HS-27A (cell line): ENCODE measurements around the gene SENP1.

Source experiments
- DNase-seq: peaks from one replicate; pipeline ENCODE4 v3.0.0-alpha.2; 2012; ENCODE audit warnings: low read depth, missing footprints

The SENP1 gene

DNA sequence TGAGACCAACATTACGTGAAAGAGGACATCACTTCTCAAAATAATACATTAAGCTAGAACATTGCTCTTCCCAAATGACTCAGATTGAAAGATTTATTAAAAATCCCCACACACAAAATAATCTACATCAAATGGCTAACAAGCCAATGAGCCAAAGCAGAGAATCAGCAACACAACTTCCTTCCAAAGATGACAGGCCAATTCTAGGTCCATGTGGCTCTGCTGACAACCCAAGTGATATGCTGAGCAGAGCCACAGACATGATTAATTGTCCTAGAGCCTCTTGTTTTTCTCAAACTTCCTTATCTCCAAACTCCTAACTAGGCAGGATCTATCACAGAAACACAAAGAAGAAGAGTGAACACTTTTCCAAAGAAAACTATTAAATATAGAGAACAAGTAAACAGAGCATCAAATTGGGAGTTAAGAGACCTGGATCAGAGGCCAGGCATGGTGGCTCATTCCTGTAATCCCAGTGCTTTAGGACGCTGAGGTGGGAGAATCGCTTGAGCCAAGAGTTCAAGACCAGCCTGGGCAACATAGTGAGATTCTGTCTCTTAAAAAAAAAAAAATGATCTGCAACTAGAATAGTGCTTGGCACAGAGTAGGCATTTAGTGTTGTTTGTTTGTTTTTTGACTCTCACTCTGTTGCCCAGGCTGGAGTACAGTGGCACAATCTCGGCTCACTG lies 38.5 kb downstream of the SENP1 start:
- no peak for DNase-seq

- DNase-seq = no peak
Observed at GRCh38 chr12:48065041-48065440, 40.8 kb downstream of the SENP1 start.

DNA sequence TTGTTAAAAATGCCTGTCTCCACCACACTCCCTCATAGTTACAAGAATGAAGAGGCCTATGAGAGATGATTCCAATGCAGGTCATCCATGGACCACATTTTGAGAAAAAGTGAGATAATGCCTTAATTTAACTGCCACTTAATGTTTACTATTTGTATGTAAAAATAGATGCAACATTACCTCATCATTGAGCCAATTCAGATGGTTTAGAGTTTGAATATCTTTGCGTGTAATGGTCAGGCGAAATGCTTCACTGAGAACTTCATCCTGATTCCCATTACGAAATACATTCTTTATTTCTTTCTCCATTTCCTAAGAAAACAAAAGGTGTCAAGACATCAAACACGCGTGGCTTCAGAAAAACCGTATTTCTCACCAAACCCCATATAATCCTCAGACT lies 42.3 kb downstream of the SENP1 start:
- DNase-seq = no peak

DNA sequence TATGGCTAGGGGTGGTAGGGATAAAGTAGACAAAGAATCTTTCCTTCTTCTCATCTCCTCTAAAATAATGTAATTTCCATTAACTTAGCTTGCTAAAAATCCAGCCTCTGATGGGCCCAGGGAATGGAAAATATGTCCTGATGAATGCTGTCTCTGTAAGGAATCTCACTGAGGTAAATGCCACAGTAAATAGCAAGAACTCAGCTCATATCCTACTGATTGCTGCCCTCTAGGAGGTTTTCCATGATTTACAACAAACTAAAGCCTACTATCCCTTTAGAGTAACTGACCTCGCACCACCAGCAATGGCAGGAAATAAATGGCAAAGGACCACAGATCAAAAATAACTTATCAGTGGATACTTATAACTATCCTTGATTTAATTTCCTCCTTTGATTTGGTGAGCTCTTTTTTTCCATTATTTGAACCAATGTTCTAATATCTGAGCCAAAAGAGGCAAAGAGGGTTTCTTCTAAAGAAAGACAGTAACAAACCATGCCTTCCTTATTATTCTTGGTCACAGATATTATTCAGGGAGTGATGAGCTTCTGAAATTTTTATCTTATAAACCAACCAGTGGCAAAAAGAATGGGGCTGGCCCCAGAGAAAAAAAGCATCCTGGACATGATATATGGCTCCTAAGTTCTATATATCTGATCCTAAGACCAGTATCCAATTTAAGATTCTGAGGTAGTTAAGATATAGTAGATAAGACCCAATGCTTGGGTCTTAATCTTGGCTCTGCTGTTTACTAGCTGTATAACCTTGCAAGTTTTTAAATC lies 43.8 kb downstream of the SENP1 start:
- DNase-seq = no peak

DNA sequence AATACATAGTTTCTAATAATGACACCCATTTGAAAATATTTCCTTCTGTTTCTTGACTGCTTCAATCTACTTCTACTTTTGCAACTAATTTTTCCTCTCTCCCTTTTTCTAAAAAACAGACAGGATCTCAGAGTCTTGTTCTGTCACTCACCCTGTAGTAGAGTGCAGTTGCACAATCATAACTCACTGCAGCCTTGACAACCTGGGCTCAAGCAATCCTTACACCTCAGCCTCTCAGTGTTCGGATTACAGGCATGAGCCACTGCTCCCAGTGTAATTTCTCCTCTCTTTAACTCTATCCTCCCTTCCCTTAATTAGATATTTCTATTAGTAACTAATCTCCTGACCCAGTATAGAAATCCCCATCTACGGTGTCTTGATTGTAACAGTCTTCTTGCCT lies 45.4 kb downstream of the SENP1 start:
- DNase-seq = no peak

DNA sequence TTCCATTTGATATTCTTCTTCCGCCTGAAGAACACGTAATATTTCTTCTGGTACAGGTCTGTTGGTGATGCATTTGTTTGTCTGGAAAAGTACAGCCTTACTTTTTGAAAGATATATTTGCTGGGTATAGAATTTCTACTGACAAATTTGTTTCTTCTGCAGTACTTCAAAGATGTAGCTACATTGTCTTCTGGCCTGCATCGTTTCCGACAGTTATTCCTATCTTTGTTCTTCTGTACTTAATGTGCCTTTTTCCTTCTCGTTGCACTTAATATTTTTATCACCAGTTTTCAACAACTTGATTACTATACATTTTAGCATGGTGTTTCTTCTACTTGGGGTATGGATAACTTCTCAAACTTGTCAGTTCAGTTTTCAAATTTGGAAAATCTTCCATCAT lies 47.1 kb downstream of the SENP1 start:
- DNase-seq = no peak

GRCh38 chr12:48054955-48055821 lies 50.7 kb downstream of the SENP1 start:
- no peak for DNase-seq

- no peak for DNase-seq
Observed at GRCh38 chr12:48053883-48054282, 52.0 kb downstream of the SENP1 start.

DNA sequence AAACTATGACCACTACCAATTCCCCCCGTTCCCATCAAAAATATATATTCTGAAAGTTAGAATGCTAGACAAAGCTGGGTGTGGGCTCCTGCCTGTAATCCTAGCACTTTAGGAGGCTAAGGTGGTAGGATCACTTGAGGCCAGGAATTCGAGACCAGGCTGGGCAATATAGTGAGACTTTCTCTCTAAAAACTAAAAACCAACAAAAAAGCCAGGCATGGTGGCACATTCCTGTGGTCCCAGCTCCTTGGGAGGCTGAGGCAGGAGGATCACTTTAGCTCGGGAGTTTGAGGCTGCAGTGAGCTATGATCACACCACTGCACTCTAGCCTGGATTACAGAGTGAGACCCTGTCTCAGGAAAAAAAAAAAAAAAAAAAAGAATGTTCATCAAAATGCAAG lies 52.8 kb downstream of the SENP1 start:
- DNase-seq = no peak

DNA sequence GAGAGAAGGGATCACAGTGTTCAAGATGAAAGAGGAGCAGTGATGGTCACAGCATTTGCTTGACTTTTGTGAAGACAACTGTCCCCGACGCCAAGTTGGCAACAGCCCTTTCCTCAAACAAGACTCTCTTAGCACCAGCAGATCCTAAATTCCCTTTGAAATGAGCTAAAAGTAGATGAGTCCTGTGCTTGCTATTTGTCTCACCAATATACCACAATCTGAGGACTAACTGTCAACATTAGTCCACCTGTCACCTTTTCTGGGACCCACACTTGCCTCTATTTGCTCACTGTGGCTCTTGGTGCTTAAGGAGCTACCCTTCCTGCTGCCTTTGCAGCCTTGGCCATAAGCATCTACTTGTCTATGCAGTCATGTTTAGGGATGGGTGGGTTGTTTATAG lies 54.2 kb downstream of the SENP1 start:
- DNase-seq = no peak

DNA sequence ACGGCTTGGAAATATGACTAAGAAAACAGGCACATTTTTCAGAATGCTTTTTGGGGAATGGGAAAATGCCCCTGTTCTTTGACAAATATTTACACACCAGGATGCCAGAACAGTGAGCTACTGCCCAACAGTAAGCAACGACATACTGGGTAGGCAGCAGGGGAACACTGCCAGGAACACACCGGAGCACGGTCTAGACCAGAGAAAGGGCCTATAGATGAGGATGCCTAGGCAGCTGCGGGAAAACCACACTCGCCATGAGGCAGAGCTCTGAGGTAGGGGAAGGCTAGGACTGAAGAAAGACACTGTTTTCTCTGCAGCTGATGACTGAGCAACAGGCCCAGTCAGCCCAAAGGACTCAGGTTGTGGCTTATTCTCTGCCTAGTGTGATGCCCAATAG lies 55.7 kb downstream of the SENP1 start:
- no peak for DNase-seq

DNA sequence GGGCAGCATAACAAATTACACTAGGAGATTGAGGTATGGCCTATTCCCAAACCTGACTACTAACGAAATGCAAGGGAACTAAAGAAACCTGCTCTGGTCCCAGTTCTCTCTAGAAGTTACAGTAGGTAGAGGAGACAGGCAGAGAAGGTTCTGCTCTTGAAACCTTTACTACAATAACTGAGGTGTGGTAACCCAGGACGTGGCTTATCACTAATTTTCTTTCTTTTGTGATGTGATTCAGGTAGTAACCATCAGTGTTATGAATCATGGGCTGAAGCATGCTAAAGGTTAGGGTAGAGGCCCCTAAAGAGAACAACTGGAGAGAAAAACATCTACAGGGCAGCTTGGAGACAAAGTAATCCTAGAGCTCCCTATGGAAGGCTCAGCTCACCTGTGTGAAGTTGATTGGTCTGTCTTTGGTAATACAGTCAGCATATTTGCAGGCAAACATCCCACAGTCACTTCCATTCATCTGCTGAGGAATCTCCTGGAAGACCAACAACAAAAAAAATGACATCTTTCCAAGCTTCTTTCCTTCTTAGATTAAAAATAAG lies 59.8 kb downstream of the SENP1 start:
- DNase-seq = no peak

- DNase-seq = no peak
Observed at GRCh38 chr12:48045061-48045846, 60.6 kb downstream of the SENP1 start.

DNA sequence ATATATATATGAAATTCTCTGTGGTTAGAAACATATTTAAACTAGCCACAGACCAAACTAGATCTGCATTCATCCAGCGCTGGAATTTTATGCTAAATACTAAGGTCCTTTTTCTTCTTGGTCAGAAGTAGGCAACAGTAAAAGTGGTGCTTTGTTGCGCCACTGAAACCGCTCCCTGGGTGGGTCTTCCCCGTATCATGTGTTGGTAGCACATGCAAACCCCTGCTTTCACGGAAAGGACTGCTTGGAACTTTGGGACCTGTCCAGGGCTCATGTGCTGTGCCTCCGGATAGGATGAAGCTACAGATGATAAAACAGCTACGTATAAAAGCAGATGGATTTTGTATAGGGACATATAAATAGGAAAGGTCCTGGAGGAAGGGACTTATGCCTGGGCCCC lies 61.5 kb downstream of the SENP1 start:
- DNase-seq = no peak

DNA sequence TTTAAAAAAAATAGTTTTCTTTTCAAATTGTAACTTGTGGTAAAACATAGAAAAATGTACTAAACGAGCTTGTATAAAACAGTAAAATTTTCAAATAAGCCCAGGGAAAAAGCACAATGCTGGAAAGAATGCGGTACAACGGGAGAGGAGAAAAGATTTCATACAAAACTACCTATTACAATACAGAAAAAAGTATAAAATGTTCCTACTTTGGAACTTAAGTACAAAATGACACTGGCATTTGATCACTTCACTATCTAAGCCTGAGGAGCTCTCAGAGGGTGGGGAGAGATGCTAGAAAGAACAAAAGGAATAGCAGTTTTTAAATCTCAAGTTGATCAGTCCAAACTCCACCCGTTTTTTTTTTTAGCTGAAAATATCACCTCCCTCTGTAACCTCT lies 62.1 kb downstream of the SENP1 start:
- DNase-seq = no peak

DNA sequence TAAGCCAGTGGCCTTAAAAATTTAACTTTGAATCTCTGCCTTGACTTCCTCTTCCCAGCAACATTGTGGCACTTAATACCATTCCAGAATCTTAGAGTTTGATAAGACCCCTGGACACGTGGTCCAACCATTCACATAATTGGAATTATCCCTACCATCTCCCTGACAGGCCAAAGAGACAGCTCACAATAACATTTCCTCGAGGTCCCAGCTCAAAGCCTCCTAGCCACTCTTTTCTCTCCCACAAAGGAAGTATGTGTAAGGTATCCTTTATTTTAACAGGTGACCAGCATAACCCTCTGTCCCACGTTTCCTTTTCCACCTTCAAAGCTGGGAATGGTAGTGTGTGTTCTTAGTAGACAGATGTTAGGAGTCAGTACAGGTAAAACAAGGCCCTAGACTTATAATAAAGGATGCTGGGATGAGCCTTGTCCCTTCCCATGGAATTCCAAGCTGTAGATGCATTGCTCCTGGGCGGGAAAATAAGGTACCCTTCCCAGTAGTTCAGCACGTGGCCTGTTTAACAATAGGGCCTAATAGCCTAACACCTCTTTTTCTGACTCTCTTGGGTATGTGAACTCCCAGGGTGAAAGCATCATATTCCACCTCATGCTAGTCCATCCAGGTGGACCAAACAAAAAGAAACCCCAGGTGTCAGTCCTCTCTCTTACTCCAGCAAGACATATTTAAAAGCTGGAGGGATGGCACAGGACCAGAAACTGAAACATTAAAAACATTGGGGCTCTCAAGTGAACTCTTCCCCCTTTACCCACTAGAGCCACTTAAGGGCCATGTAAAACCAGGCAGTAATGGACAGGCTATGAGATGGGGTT lies 64.1 kb downstream of the SENP1 start:
- no peak for DNase-seq

DNA sequence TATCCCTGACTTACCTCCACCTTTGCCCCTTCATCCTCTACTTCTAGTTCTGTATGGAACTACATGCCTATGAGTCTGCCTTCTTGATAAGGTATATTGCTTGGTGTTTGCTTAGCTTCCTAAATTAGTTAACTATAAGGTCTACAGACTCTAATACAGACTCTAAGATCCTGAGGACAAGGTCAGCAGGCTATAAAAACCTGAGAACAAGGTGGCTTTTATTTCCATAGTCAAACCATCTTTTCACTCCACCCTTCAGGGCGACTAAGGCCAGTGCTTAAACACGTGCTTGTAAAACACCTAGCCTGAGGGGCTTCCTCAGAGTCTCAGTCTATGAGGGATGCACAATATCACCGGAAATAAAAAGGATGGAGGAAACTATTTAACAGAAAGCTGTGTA lies 65.5 kb downstream of the SENP1 start:
- DNase-seq = no peak

DNA sequence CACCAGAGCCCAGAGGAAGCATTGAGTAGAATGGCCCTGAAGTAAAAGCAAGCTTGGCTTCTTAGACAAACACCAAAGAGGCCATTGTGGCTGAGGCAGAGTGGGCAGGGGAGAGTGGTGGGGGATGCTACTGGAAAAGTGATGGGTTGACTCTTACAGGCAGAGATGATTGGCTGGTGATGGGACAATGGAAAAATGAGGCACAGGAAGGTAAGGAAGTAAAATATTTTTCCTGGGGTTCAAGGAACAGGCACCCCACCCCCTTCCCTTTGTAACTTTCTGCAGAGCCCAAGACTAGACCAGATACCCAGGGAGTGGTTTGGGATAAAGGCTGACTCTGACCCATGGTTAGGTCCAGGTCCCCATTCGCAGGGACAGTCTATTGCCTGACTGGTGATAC lies 66.7 kb downstream of the SENP1 start:
- no peak for DNase-seq

DNA sequence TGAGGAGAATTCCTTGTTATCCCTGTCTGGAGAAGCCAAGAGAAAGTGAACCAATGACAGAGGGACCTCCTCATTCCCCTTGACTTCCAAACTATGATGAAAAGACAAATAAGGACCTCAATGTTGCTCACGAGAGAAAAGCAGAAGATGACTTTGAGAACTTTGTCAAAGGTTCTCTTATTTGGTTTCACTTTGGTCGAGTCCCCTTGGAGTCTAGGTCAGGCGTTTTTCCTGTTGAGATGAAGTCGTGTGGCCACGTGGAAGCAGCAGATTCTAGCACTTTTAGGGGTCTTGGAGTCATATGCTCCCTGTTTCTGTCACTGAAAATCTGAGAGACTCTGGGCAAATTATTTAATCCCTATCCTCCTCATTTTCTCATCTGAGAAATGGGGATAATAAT lies 67.8 kb downstream of the SENP1 start:
- no peak for DNase-seq

- DNase-seq = no peak
Observed at GRCh38 chr12:48037267-48037915, 68.5 kb downstream of the SENP1 start.
